CD4-positive, CD25-positive, alpha-beta regulatory T cell (primary cell): ENCODE data around the gene TLX1. TPM values are rescaled to one million over a fixed set of nuclear protein-coding genes. Genes with fewer than 3 reads are reported as not detected.

Source experiments
- ATAC-seq, 2 donors: fragments of 150-1000 bp; cut with Tn5 transposase; one replicate each; pipeline ENCODE4 v1.10.0; 2021; ENCODE audit warnings: low read depth in 2 of 2, moderate number of reproducible peaks in 2 of 2, moderate library complexity in 1 of 2
- DNase-seq, 3 donors: peaks; one replicate each; pipeline versions ENCODE4 v3.0.0 to v3.0.0-alpha.2; 2012 to 2022; ENCODE audit warnings: mixed read lengths in 1 of 3
- H3K27ac ChIP-seq: one replicate; pipeline ENCODE4 v1.7.0; 2013; ENCODE audit warnings: mild to moderate bottlenecking, low read length; ENCODE audit not compliant: insufficient read depth, poor library complexity, severe bottlenecking
- H3K27me3 ChIP-seq: one replicate; pipeline ENCODE4 v1.7.0; 2013; ENCODE audit warnings: low read length; ENCODE audit not compliant: control insufficient read depth, insufficient read depth
- H3K36me3 ChIP-seq: one replicate; pipeline ENCODE4 v1.7.0; 2013; ENCODE audit warnings: mild to moderate bottlenecking, low read length, moderate library complexity; ENCODE audit not compliant: control insufficient read depth, insufficient read depth
- H3K4me1 ChIP-seq: 2 replicates; pipeline ENCODE4 v1.7.0; 2013; ENCODE audit warnings: mild to moderate bottlenecking, low read length; ENCODE audit not compliant: insufficient read depth, control insufficient read depth, poor library complexity, severe bottlenecking
- H3K4me3 ChIP-seq: one replicate; pipeline ENCODE4 v1.7.0; 2013; ENCODE audit warnings: low read depth, mild to moderate bottlenecking, low read length, moderate library complexity
- H3K9me3 ChIP-seq, 2 experiments: 1 replicate in 1 of 2; 2 replicates in 1 of 2; pipeline ENCODE4 v1.7.0; 2013; ENCODE audit warnings: low read length in 2 of 2, mild to moderate bottlenecking in 1 of 2, moderate library complexity in 1 of 2; ENCODE audit not compliant: control insufficient read depth in 2 of 2
- H3K27ac Mint-ChIP-seq, 3 donors: one replicate each; pipeline ENCODE4 v1.8.0; 2020 to 2022; ENCODE audit warnings: mild to moderate bottlenecking in 3 of 3, mixed read lengths in 3 of 3, moderate library complexity in 2 of 3
- H3K27me3 Mint-ChIP-seq: one replicate; pipeline ENCODE4 v1.8.0; 2022; ENCODE audit warnings: mild to moderate bottlenecking, mixed read lengths
- H3K36me3 Mint-ChIP-seq: one replicate; pipeline ENCODE4 v1.8.0; 2020; ENCODE audit warnings: mixed read lengths
- H3K4me1 Mint-ChIP-seq, 4 donors: one replicate each; pipeline ENCODE4 v1.8.0; 2020 to 2022; ENCODE audit warnings: mixed read lengths in 4 of 4, mild to moderate bottlenecking in 1 of 4
- H3K4me3 Mint-ChIP-seq, 4 donors: one replicate each; pipeline ENCODE4 v1.8.0; 2020 to 2022; ENCODE audit warnings: mild to moderate bottlenecking in 4 of 4, mixed read lengths in 4 of 4, moderate library complexity in 3 of 4
- H3K9me3 Mint-ChIP-seq, 7 donors: one replicate each; pipeline ENCODE4 v1.8.0; 2020 to 2022; ENCODE audit warnings: mixed read lengths in 7 of 7, mild to moderate bottlenecking in 3 of 7, moderate library complexity in 2 of 7
- polyA plus RNA-seq, 4 donors: library from polyadenylated mRNA; unstranded; fragments of 300-500 nt; fragmentation: Illumina TruSeq; gene quantifications; one replicate each; pipeline ENCODE4 v1.2.3, GENCODE V29; 2021
- total RNA-seq: library from RNA; stranded (reverse); gene quantifications from one replicate; pipeline ENCODE4 v1.2.3, GENCODE V29; 2022

The TLX1 gene
- total and polyA plus RNA-seq, 5 donors from 2014 or later = not detected

DNA sequence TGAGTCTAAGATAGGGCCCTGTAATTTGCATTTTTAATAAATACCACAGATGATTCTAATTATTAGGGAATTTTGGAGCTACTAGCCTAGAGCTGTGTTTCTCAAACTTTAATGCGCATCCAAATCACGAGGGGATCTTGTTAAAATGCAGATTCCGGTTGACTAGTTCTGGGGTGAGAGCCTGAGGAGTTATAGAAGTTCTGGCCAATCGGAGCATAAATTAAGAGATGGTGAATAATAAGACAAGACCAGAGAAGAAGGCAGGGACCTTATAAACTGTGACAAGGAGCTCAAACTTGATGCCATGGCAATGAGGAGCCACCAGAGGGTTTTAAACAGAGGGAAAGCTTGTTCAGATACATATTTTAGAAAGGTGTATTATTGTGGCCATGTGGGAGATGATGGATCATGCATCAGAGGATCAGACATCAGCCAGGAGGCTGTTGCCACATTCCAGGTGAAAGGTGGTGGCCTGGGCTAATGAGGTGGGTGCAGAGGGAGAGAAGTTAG, 29.7 kb upstream of the TLX1 start:
- Mint-ChIP-seq H3K4me3 (no peak overlapping the region), H3K27ac (no peak overlapping the region), H3K27me3 (peaks cover 59% of the 10 kb centered on the region), H3K36me3 (no peaks in the 10 kb centered on the region), H3K9me3 (peaks cover 0 to 1% (median 0%) of the 10 kb centered on the region in 7 donors), H3K4me1 (no peaks in the 10 kb centered on the region)
- peaks cover 11% of the 10 kb centered on the region for H3K27me3 ChIP-seq
- no peak overlapping the region for H3K27ac ChIP-seq
- ATAC-seq (no peak), DNase-seq (no peak)
- H3K4me1 ChIP-seq = no peaks in the 10 kb centered on the region
- H3K4me3 ChIP-seq = no peak overlapping the region
- no peaks in the 10 kb centered on the region for H3K36me3 ChIP-seq
- no peaks in the 10 kb centered on the region for H3K9me3 ChIP-seq

DNA sequence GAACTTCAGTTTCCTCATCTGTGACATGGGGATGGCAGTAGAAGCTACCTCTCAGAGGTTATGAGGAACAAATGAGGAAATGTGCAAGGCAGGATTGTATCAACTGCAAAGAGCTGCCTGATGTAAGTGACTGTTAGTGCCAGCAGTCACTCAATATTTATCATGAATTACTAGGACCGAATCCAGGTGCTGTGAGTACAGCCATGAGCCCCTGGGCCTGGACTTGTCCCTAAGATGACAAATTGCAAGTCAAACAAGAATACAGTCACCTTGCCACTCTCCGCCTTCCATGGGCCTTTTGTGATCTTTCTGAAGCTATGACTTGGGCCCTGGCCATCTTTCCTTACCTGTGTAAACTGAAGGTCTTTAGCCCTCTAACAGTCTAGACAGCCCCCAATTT, 27.7 kb upstream of the TLX1 start:
- no peaks in the 10 kb centered on the region for H3K9me3 ChIP-seq
- no peaks in the 10 kb centered on the region for H3K4me1 ChIP-seq
- H3K9me3 Mint-ChIP-seq = peaks cover 0 to 1% (median 0%) of the 10 kb centered on the region in 7 donors
- no peak overlapping the region for H3K4me3 ChIP-seq
- ATAC-seq (no peak), DNase-seq (no peak)
- no peak overlapping the region for H3K4me3 Mint-ChIP-seq
- H3K27me3 ChIP-seq = peaks cover 11% of the 10 kb centered on the region
- no peak overlapping the region for H3K27ac Mint-ChIP-seq
- no peaks in the 10 kb centered on the region for H3K4me1 Mint-ChIP-seq
- H3K27me3 Mint-ChIP-seq = peaks cover 60% of the 10 kb centered on the region
- no peaks in the 10 kb centered on the region for H3K36me3 Mint-ChIP-seq
- no peaks in the 10 kb centered on the region for H3K36me3 ChIP-seq
- H3K27ac ChIP-seq = no peak overlapping the region

DNA sequence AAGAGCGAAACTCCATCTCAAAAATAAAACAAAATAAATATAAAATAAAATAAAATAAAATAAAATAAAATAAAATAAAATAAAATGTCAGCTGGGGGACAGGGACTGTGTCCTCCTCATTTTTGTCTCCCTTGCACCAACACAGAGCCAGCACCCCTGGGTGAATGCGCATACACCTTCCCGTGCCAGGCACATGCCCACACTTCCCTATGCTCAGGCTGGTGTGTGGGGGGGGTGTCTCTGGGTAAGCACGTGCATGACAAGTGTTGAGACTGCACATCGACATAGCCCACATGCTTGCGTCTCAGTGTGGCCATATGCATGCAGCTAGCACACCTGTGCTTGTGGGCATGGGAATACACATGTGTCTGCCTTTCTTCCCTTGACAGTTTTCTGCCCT, 24.7 kb upstream of the TLX1 start:
- ATAC-seq = no peak
- peaks cover 54% of the 10 kb centered on the region for H3K27me3 Mint-ChIP-seq
- Histone ChIP-seq H3K36me3 (no peaks in the 10 kb centered on the region), H3K4me3 (no peak overlapping the region), H3K27ac (no peak overlapping the region), H3K4me1 (no peaks in the 10 kb centered on the region), H3K9me3 (no peaks in the 10 kb centered on the region), H3K27me3 (peaks cover 7% of the 10 kb centered on the region)
- no peak overlapping the region for H3K4me3 Mint-ChIP-seq
- no peak for DNase-seq
- H3K4me1 Mint-ChIP-seq = no peaks in the 10 kb centered on the region
- no peak overlapping the region for H3K27ac Mint-ChIP-seq
- no peaks in the 10 kb centered on the region for H3K9me3 Mint-ChIP-seq
- H3K36me3 Mint-ChIP-seq = no peaks in the 10 kb centered on the region

DNA sequence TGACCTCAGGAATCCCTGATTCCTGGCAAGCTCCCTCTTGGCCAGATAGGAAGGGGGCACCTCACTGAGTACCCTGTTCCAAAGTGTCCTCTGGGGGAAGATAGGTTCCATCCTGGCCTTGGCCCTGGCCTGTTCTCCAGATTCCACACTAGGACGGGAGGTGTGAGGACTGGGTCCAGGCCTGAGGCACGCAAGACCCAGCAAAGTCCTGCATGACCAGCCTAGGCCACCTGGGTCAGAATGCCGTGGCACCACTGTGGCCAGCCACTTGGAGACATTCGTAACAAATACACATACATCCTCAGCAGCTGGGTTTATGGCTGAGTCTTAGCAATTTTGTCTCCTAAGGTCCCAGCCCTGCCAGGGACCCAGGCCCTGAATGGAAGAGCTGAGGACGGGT, 23.3 kb upstream of the TLX1 start:
- no peak overlapping the region for H3K4me3 ChIP-seq
- no peak overlapping the region for H3K27ac Mint-ChIP-seq
- DNase-seq (no peak), ATAC-seq (no peak)
- no peak overlapping the region for H3K4me3 Mint-ChIP-seq
- H3K9me3 ChIP-seq = no peaks in the 10 kb centered on the region
- H3K27ac ChIP-seq = no peak overlapping the region
- H3K9me3 Mint-ChIP-seq = no peaks in the 10 kb centered on the region
- H3K27me3 Mint-ChIP-seq = peaks cover 54% of the 10 kb centered on the region
- H3K36me3 Mint-ChIP-seq = no peaks in the 10 kb centered on the region
- H3K4me1 ChIP-seq = no peaks in the 10 kb centered on the region
- peaks cover 11% of the 10 kb centered on the region for H3K27me3 ChIP-seq
- H3K4me1 Mint-ChIP-seq = no peaks in the 10 kb centered on the region
- H3K36me3 ChIP-seq = no peaks in the 10 kb centered on the region

DNA sequence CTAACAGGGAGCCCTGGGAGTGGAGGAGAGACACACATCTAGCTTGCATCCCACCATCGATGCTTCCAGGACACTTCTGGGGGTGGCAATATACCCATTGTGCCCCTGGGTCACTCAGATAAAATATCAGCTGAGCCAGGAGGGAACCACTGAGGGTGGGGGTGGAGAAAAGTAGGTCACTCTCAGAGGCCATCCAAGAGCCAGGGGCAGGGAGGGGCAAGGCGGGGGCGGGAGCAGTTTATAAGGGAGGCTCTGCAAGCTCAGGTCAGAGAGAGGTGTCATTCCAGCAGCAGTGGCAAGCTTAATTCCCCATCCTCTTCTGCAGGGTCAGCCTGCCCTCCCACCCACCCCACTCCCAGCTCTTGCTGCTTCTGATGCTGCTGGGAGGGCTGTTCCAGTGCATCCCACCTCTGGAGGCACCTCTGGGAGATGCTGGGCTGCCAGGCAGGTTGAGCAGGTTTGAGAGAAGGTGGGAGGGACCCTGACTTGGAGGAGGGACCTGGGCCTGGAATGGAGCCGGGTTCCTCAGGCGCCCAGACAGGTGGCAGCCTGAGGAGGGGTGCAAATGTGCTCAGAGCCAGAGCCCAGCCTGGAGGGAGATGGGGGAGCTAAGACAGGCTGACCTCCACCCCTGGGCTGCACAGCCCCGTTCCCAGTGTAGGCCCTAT, 20.1 kb upstream of the TLX1 start:
- Mint-ChIP-seq H3K27ac (no peak overlapping the region), H3K27me3 (peaks cover 47% of the 10 kb centered on the region), H3K4me1 (no peaks in the 10 kb centered on the region), H3K4me3 (no peak overlapping the region), H3K9me3 (no peaks in the 10 kb centered on the region), H3K36me3 (no peaks in the 10 kb centered on the region)
- Histone ChIP-seq H3K4me1 (no peaks in the 10 kb centered on the region), H3K9me3 (no peaks in the 10 kb centered on the region), H3K4me3 (no peak overlapping the region), H3K27ac (no peak overlapping the region), H3K36me3 (no peaks in the 10 kb centered on the region), H3K27me3 (peaks cover 5% of the 10 kb centered on the region)
- DNase-seq (no peak), ATAC-seq (no peak)

DNA sequence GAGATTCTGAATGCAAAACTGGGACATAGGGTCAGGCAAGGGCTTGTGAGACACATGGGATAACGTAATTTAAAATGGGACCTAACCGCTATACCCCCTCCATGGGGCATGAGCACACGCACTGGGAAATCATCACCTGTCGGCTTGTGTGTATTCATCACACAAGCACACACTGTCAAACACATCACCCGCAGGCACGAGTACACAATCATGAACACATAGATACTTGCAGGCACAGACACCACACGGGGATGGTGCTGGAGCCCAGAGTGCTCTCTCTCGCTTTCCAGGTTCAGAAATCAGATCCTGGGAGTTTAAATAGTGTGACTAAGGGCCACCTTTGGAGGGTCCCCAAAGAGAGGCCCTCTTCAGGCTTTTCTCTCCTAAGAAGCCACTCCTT, 19.6 kb upstream of the TLX1 start:
- no peak overlapping the region for H3K4me3 ChIP-seq
- no peak overlapping the region for H3K4me3 Mint-ChIP-seq
- no peak overlapping the region for H3K27ac Mint-ChIP-seq
- no peaks in the 10 kb centered on the region for H3K4me1 Mint-ChIP-seq
- H3K36me3 Mint-ChIP-seq = no peaks in the 10 kb centered on the region
- peaks cover 53% of the 10 kb centered on the region for H3K27me3 Mint-ChIP-seq
- no peak for DNase-seq
- H3K27me3 ChIP-seq = peaks cover 5% of the 10 kb centered on the region
- no peaks in the 10 kb centered on the region for H3K36me3 ChIP-seq
- no peak for ATAC-seq
- no peaks in the 10 kb centered on the region for H3K9me3 Mint-ChIP-seq
- H3K4me1 ChIP-seq = no peaks in the 10 kb centered on the region
- H3K27ac ChIP-seq = no peak overlapping the region
- H3K9me3 ChIP-seq = no peaks in the 10 kb centered on the region

DNA sequence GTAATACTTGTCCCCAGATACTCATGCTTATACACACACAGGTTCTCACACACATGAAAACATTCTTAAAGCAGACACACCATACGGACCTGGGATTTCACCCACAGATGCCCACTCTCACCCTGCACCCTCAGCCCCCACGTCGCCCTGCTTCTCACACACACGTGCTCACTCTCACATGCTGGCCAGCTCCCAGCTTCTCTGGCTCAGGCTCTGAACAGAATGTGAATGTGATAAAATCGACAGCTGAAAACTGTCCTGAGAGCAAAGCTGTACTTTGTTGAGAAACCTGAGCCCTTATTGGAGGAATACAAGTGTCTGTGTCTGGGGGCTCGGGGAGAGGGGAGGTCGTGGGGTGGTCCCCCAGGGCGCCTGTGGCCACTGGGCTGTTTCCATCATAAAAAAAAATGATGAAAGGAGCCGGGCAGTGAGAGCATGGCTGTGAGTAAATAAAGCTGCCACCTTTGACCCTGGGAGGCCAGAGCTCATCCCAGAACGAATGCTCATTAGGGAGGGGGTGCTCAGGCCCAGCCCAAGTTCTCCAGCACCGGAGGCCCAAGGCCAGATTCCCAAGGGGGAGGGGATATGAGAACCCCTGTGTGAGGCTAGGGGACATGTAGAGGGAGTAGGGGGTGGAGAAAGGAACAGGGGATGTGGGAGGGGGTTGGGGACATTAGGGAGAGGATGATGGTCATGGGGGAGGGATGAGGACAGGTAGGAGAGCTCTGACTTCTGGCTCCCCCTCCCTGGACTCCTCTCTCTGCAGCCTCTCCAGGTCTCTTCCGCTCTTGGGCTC, 18.1 kb upstream of the TLX1 start:
- H3K27ac ChIP-seq = no peak overlapping the region
- H3K9me3 Mint-ChIP-seq = no peaks in the 10 kb centered on the region
- no peaks in the 10 kb centered on the region for H3K36me3 ChIP-seq
- no peaks in the 10 kb centered on the region for H3K36me3 Mint-ChIP-seq
- DNase-seq (no peak), ATAC-seq (no peak)
- H3K27ac Mint-ChIP-seq = no peak overlapping the region
- H3K27me3 ChIP-seq = peaks cover 8% of the 10 kb centered on the region
- no peak overlapping the region for H3K4me3 ChIP-seq
- H3K4me1 Mint-ChIP-seq = no peaks in the 10 kb centered on the region
- no peaks in the 10 kb centered on the region for H3K4me1 ChIP-seq
- H3K4me3 Mint-ChIP-seq = no peak overlapping the region
- no peaks in the 10 kb centered on the region for H3K9me3 ChIP-seq
- peaks cover 54% of the 10 kb centered on the region for H3K27me3 Mint-ChIP-seq
